NCI-H524 (cell line): ENCODE measurements around the gene SNX32.
"Not testable (repeated sequence)": the region's sequence is repeated elsewhere in the genome, so short reads cannot be mapped to it uniquely, and the experiment has no call there.

Source experiments
- DNase-seq, 2 experiments: peaks; one replicate each; lab custom pipeline; 2025; lab: John Stamatoyannopoulos, UW

The SNX32 gene

GRCh38 chr11:65826984-65827735 lies 6.6 kb upstream of the SNX32 start:
- no peak for DNase-seq

- no peak for DNase-seq
These were observed 4.3 kb upstream of the SNX32 start for GRCh38 chr11:65829459-65829858.

GRCh38 chr11:65832231-65832630 lies 1.5 kb upstream of the SNX32 start:
- DNase-seq: not testable (repeated sequence)

GRCh38 chr11:65834202-65834601 lies 439 bp downstream of the SNX32 start:
- no peak for DNase-seq

GRCh38 chr11:65842144-65842543 lies 8.4 kb downstream of the SNX32 start:
- DNase-seq: no peak

GRCh38 chr11:65843811-65844210 lies 10.0 kb downstream of the SNX32 start:
- DNase-seq: no peak

- no peak for DNase-seq
These were observed 10.6 kb downstream of the SNX32 start for GRCh38 chr11:65844231-65844872.

GRCh38 chr11:65847746-65848145 lies 14.0 kb downstream of the SNX32 start:
- DNase-seq: no peak

GRCh38 chr11:65848693-65849092 lies 14.9 kb downstream of the SNX32 start:
- not testable (repeated sequence) for DNase-seq

- no peak for DNase-seq
These were observed 15.6 kb downstream of the SNX32 start for GRCh38 chr11:65849366-65849765.

- DNase-seq: no peak
These were observed 16.0 kb downstream of the SNX32 start for GRCh38 chr11:65849771-65850216.

GRCh38 chr11:65850217-65851082 lies 16.7 kb downstream of the SNX32 start:
- no peak for DNase-seq

- no peak for DNase-seq
These were observed 17.4 kb downstream of the SNX32 start for GRCh38 chr11:65851083-65851579.

- no peak for DNase-seq
These were observed 18.2 kb downstream of the SNX32 start for GRCh38 chr11:65851811-65852507.

GRCh38 chr11:65852508-65853245 lies 18.9 kb downstream of the SNX32 start:
- DNase-seq: no peak

- DNase-seq: no peak
These were observed 19.6 kb downstream of the SNX32 start for GRCh38 chr11:65853246-65853979.

- DNase-seq: no peak
These were observed 20.4 kb downstream of the SNX32 start for GRCh38 chr11:65854161-65854592.

GRCh38 chr11:65854852-65855837 lies 21.4 kb downstream of the SNX32 start:
- DNase-seq: no peak

GRCh38 chr11:65855927-65856363 lies 22.2 kb downstream of the SNX32 start:
- no peak for DNase-seq
